ENCODE data around the gene CGGBP1. TPM values are rescaled to one million over a fixed set of nuclear protein-coding genes. Genes with fewer than 3 reads are reported as not detected.

CGGBP1 gene, protein sequence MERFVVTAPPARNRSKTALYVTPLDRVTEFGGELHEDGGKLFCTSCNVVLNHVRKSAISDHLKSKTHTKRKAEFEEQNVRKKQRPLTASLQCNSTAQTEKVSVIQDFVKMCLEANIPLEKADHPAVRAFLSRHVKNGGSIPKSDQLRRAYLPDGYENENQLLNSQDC
- total RNA-seq (ENCODE audit: insufficient read depth, low replicate concordance) = 86.7 TPM

- peak; percentile 99 for DNase-seq (ENCODE audit: low spot score)
Measured at GRCh38 chr3:88058581-88059379, at the start of gene CGGBP1, which contains the start of gene ZNF654. Gene CGGBP1 (minus strand): TSS chr3:88059005. CDS start chr3:88055976, 3,029 bp downstream. Gene ZNF654 (plus strand): TSS chr3:88059255. CDS start chr3:88059320, 65 bp downstream.

DNA sequence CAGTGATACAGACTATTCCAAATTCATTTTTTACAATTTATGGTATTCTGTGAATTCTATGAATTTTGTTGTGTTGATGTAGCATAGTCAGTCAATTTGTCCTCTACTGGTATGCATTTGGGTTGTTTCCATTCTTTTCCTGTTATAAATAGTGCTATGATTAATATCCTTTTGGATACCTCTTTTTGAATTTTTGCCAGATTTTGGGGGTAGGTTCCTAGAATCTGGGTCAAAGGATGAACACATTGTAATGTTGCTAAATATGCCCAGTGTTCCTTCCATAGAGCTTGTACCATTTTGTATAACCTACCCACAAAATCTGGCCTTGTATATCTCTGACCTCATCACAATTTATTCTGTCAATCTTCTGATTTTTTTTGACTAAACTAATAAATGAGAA is 46.5 kb upstream of the CGGBP1 start:
- DNase-seq (ENCODE audit: low spot score) = no peak

- DNase-seq (ENCODE audit: low spot score) = no peak
Measured at GRCh38 chr3:88101142-88101541, 42.3 kb upstream of the CGGBP1 start.

GRCh38 chr3:88093266-88093665 is 34.5 kb upstream of the CGGBP1 start:
- peak; percentile 23 for DNase-seq (ENCODE audit: low spot score)

- no peak for DNase-seq (ENCODE audit: low spot score)
Measured at GRCh38 chr3:88092270-88092669, 33.5 kb upstream of the CGGBP1 start.

- DNase-seq (ENCODE audit: low spot score) = no peak
Measured at GRCh38 chr3:88090681-88091080, 31.9 kb upstream of the CGGBP1 start.

DNA sequence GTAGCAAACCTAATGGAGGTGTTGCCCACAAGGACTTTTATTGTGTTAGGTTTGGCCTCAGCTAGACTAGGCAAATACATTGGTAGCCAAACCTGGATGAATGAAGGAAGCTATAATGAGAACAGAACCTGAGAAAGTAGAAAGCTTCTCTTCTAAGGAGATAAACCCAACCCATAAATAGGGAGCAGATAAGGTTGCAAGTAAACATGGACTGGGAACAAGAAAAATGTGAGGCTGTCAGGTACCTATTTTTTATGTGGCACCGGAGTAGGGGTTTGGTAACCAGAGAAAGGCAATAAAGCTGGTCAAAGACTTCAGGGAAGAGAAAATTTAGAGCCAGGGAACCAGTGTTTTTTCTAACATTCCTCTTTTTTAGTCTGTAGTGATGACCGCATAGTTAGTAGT is 25.3 kb upstream of the CGGBP1 start:
- DNase-seq (ENCODE audit: low spot score) = no peak

GRCh38 chr3:88082854-88083253 is 24.0 kb upstream of the CGGBP1 start:
- no peak for DNase-seq (ENCODE audit: low spot score)

- no peak for DNase-seq (ENCODE audit: low spot score)
Measured at GRCh38 chr3:88078932-88079331, 20.1 kb upstream of the CGGBP1 start.

DNA sequence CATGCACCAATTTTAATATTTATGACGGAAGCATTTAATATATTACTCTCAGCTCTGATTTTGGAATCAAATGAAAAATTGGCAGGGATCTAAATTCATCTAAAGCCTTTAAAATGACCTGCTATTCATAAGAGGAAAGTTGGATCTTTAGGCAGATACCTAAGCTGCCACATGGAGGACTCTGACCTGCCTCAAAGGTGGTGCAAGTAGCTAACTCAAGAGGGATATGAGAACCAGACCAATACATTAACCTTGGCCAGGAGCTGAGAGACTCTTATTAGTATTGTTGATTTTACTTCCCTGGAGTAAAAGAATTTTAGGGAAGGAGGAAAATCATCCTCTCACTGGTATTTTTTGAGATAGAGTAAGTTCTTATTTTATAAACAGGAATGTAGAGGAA is 17.9 kb upstream of the CGGBP1 start:
- no peak for DNase-seq (ENCODE audit: low spot score)

- DNase-seq (ENCODE audit: low spot score) = no peak
Measured at GRCh38 chr3:88075497-88075896, 16.7 kb upstream of the CGGBP1 start.

- no peak for DNase-seq (ENCODE audit: low spot score)
Measured at GRCh38 chr3:88075072-88075471, 16.3 kb upstream of the CGGBP1 start.

DNA sequence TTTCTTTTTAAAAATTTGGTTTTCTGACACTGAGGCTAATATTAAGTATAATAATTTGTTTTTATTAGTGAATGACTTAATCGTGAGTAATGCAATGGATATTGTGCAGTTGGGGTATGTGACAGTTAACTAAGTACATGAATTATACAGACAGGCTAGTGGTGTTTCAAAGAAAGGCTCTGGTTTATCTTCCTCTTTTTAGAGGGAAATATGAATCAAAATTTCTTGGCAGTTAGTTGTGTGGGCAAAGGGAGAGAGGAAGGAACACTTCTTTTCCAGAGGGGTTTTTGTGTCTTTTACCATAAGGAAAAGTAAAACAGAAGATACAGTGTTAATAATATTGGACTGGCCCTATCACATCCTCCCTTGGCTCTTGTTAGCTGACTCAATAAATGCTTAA is 2.9 kb upstream of the CGGBP1 start:
- peak; percentile 3 for DNase-seq (ENCODE audit: low spot score)

- DNase-seq (ENCODE audit: low spot score) = no peak
Measured at GRCh38 chr3:88059380-88060170, 770 bp upstream of the CGGBP1 start.

GRCh38 chr3:88058306-88058580 is 562 bp downstream of the CGGBP1 start:
- DNase-seq (ENCODE audit: low spot score) = no peak

DNA sequence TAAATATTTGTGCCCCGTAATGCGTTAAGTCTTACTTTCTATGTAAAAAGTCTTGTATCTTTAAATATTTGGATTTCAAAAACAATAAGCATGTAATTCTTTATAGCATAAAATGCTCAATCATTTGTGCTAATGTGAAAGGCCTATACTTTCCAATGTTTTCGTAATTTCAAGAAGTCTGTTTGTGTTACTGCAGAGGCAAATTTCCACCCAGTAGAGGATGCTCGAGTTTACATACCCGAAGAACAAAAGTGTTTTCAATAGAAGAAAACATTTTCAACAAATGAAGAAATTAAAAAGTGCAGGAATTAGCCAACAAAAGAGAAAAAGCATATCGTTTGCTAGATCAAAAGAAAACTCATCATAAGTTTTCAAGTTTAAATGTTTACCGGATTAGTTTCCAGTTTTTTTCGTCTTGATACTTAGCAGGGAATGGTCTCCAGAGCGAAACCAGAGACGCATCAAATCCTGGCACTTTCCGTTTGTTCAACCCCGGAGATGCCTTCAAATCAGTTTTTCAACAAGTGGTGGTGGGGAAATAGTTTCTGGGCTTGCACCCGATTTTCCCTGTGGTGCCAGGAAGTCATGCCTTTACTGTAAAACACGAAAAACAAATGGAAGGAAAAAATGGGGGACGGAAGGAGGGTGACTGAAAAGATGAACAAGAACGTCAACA is 1.0 kb downstream of the CGGBP1 start:
- peak; percentile 52 for DNase-seq (ENCODE audit: low spot score)

- DNase-seq (ENCODE audit: low spot score) = no peak
Measured at GRCh38 chr3:88046766-88047165, 12.0 kb downstream of the CGGBP1 start.

DNA sequence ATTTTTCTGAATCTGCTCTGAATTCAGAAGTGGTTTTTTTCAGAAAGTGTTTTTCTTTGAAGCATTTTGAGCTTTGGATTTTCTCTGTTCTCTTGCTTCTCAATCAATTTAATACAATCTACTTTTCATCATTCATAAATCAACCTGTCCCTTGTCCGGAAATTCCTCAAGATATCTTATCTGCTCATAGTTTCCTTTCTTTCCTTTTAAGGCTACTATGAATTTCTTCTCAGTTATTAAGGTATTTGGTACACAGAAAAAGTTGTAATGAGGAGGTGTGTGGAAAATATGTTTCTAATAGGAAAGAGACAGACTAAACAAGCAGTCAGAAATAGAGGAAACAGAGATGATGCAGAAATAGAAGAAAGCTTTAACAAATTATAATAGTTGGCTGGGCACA is 14.4 kb downstream of the CGGBP1 start:
- no peak for DNase-seq (ENCODE audit: low spot score)

- DNase-seq (ENCODE audit: low spot score) = no peak
Measured at GRCh38 chr3:88041005-88041404, 17.8 kb downstream of the CGGBP1 start.

DNA sequence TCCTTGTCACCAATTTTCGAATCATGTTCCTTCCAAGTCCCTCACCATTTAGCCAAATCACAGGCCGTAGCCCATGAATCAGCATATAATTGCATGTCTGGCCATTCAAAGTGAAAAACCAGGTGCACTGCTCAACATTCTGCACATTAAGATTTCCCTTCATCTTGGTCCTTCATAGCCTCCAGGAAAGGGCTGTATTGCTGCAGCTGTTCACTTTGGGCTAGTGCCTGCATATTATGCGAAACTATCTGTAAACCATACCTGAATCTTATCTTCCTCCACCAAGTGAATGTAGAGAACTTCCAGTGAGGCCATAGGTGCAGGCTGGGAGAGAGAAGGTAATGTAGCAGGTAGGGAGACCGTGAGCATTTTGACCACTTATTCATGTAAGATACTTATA is 18.3 kb downstream of the CGGBP1 start:
- DNase-seq (ENCODE audit: low spot score) = no peak

- no peak for DNase-seq (ENCODE audit: low spot score)
Measured at GRCh38 chr3:88038566-88038965, 20.2 kb downstream of the CGGBP1 start.

DNA sequence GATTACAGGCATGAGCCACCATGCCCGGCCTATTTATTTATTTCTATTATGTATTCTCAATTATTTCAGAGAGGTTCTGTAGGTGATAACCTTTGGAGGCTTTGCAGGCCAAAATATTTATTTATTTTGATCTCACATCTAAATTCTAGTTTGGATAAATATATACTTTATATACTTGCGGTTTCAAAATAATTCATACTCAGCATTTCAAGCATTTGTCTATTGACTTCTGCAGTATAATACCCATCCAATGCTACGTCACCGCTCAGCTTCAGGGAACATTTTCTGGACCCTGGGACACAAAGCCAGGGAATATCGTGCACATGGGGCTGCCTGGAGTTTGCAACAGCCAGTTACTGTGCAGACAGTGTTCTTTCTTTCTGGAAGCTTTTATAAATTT is 22.6 kb downstream of the CGGBP1 start:
- DNase-seq (ENCODE audit: low spot score) = no peak
